Uterus (tissue), 2 donors: ENCODE results near the gene GON4L.

ENCODE experiments used
- CTCF ChIP-seq, 4 experiments: fragments of 200-600 bp in 2 of 4; fragments of 450-650 bp in 2 of 4; sonication (generic) in 2 of 4; IDR thresholded peaks; one replicate each; pipeline ENCODE4 v1.5.1; 2016 to 2019; ENCODE audit warnings: antibody characterized with exemption in 4 of 4, mild to moderate bottlenecking in 2 of 4, moderate library complexity in 1 of 4
- POLR2A ChIP-seq, 2 donors: fragments of 450-650 bp; IDR thresholded peaks; one replicate each; pipeline ENCODE4 v1.6.1; 2016; ENCODE audit warnings: antibody characterized with exemption in 2 of 2, mild to moderate bottlenecking in 1 of 2, moderate library complexity in 1 of 2

- TF ChIP-seq CTCF (IDR thresholded peaks at IDR 0.05) = no peak
- no peak for TF ChIP-seq POLR2A (IDR thresholded peaks at IDR 0.05)
Observed at GRCh38 chr1:155850345-155850744, 6.7 kb downstream of the GON4L start.
